BLaER1 treated with 17β-estradiol and CSF1 and Interleukin-3, amounts not matched to agents 10 nM and 100 nM (cell line): Measurements from ENCODE around the gene SCO2.

ENCODE experiments used
- H3K27ac ChIP-seq, 11 experiments: shearing (Covaris generic); formaldehyde crosslinking; 2 replicates each; pipeline ENCODE4 v1.8.1; 2022
- H3K27me3 ChIP-seq, 11 experiments: shearing (Covaris generic); formaldehyde crosslinking; 2 replicates each; pipeline ENCODE4 v1.8.1; 2022
- H3K36me3 ChIP-seq, 11 experiments: shearing (Covaris generic); formaldehyde crosslinking; 2 replicates each; pipeline ENCODE4 v1.8.1; 2022
- H3K4me1 ChIP-seq, 10 experiments: shearing (Covaris generic); formaldehyde crosslinking; 2 replicates each; pipeline ENCODE4 v1.8.1; 2022
- H3K4me2 ChIP-seq, 11 experiments: shearing (Covaris generic); formaldehyde crosslinking; 2 replicates each; pipeline ENCODE4 v1.8.1; 2022
- H3K4me3 ChIP-seq, 10 experiments: shearing (Covaris generic); formaldehyde crosslinking; 2 replicates each; pipeline ENCODE4 v1.8.1; 2022
- H3K9ac ChIP-seq, 11 experiments: shearing (Covaris generic); formaldehyde crosslinking; 2 replicates each; pipeline ENCODE4 v1.8.1; 2022
- H3K9me3 ChIP-seq, 11 experiments: shearing (Covaris generic); formaldehyde crosslinking; replicated peaks in 1 of 11; 2 replicates each; pipeline ENCODE4 v1.8.1; 2022
- H4K20me1 ChIP-seq, 11 experiments: shearing (Covaris generic); formaldehyde crosslinking; 2 replicates each; pipeline ENCODE4 v1.8.1; 2022
- Cebpa-rat ChIP-seq, 11 experiments: shearing (Covaris generic); IDR thresholded peaks; 2 replicates each; pipeline ENCODE4 v1.8.1; 2022

Gene SCO2

GRCh38 chr22:50569896-50570535, 44.6 kb upstream of the SCO2 start:
- Histone ChIP-seq H3K4me3 (no peak overlapping the region; a peak in 1 of 20 replicates), H3K9ac (peak overlapping the region in 3 of 11 experiments; percentile 7 to 41 (median 9); a peak in 1 of 22 replicates), H3K36me3 (peaks cover 42 to 83% (median 70%) of the 10 kb centered on the region in 11 experiments), H4K20me1 (peaks cover 0 to 61% (median 34%) of the 10 kb centered on the region in 11 experiments; a peak in 14 of 22 replicates), H3K4me2 (peak overlapping the region in 9 of 11 experiments; percentile 47 to 87 (median 80); a peak in 18 of 22 replicates), H3K9me3 (peaks cover 0 to 4% (median 0%) of the 10 kb centered on the region in 11 experiments; a peak in 2 of 22 replicates), H3K4me1 (peaks cover 0 to 47% (median 42%) of the 10 kb centered on the region in 10 experiments; a peak in 18 of 20 replicates), H3K27ac (0 out of 22 replicates have a peak overlapping the region, but pooled peaks of 1 of the 11 experiments have one; percentile 2), H3K27me3 (peaks cover 0 to 4% (median 0%) of the 10 kb centered on the region in 11 experiments; a peak in 4 of 22 replicates)
- TF ChIP-seq Cebpa-rat (IDR thresholded peaks at IDR 0.05), result no peak

- TF ChIP-seq Cebpa-rat (IDR thresholded peaks at IDR 0.05), result no peak
- Histone ChIP-seq H4K20me1 (peaks cover 0 to 57% (median 34%) of the 10 kb centered on the region in 11 experiments; a peak in 14 of 22 replicates), H3K36me3 (peaks cover 42 to 73% (median 64%) of the 10 kb centered on the region in 11 experiments), H3K27me3 (peaks cover 0 to 12% (median 8%) of the 10 kb centered on the region in 11 experiments; a peak in 16 of 22 replicates), H3K27ac (0 out of 22 replicates have a peak overlapping the region, but pooled peaks of 1 of the 11 experiments have one; percentile 2), H3K9me3 (peaks cover 0 to 4% (median 0%) of the 10 kb centered on the region in 11 experiments; a peak in 2 of 22 replicates), H3K4me2 (peak overlapping the region in 7 of 11 experiments; percentile 75 to 87 (median 80); a peak in 14 of 22 replicates), H3K4me1 (peaks cover 0 to 47% (median 42%) of the 10 kb centered on the region in 10 experiments; a peak in 18 of 20 replicates), H3K4me3 (no peak overlapping the region), H3K9ac (no peak overlapping the region; a peak in 1 of 22 replicates)
Measured at GRCh38 chr22:50569041-50569459, 43.7 kb upstream of the SCO2 start.

- H4K20me1 ChIP-seq, result peaks cover 0 to 53% (median 34%) of the 10 kb centered on the region in 11 experiments; a peak in 14 of 22 replicates
- no peak overlapping the region for H3K27ac ChIP-seq
- TF ChIP-seq Cebpa-rat (IDR thresholded peaks at IDR 0.05), result no peak
- no peak overlapping the region for H3K9ac ChIP-seq
- no peak overlapping the region for H3K4me3 ChIP-seq
- peaks cover 3 to 16% (median 12%) of the 10 kb centered on the region in 11 experiments; a peak in 18 of 22 replicates for H3K27me3 ChIP-seq
- peak overlapping the region in 7 of 11 experiments; percentile 32 to 87 (median 80); a peak in 11 of 22 replicates for H3K4me2 ChIP-seq
- peaks cover 42 to 69% (median 59%) of the 10 kb centered on the region in 11 experiments for H3K36me3 ChIP-seq
- peaks cover 0 to 4% (median 0%) of the 10 kb centered on the region in 11 experiments; a peak in 2 of 22 replicates for H3K9me3 ChIP-seq
- peaks cover 2 to 50% (median 43%) of the 10 kb centered on the region in 10 experiments; a peak in 19 of 20 replicates for H3K4me1 ChIP-seq
Measured at GRCh38 chr22:50568626-50569025, 43.2 kb upstream of the SCO2 start.

DNA sequence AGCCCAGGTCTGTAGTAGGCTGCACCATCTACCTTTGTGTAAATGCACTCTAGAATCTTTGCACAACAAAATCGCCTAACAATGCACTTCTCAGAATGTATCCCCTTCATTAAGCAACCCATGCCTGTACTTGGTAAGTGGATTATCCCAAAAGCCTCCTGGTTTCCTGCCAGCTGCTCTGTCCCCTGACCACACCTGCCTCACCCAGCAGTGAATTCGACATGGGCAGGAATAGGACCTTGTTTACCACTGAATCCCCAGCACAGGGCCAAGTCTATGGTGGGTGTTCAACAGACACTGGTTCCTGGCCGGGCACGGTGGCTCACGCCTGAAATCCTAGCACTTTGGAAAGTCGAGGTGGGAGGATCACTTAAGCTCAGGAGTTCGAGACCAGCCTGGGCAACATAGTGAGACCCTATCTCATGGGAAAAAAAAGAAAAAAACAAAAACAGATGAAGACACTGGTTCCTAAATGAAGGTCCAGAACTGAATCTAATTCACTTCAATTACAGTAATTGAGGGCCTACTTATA, 42.4 kb upstream of the SCO2 start:
- H3K4me3 ChIP-seq, result no peak overlapping the region
- peaks cover 35 to 61% (median 51%) of the 10 kb centered on the region in 11 experiments for H3K36me3 ChIP-seq
- H3K4me1 ChIP-seq, result peaks cover 8 to 55% (median 50%) of the 10 kb centered on the region in 10 experiments; a peak in 19 of 20 replicates
- H3K27ac ChIP-seq, result no peak overlapping the region
- H3K4me2 ChIP-seq, result no peak overlapping the region
- peaks cover 7 to 23% (median 19%) of the 10 kb centered on the region in 11 experiments; a peak in 18 of 22 replicates for H3K27me3 ChIP-seq
- no peak overlapping the region for H3K9ac ChIP-seq
- H4K20me1 ChIP-seq, result peaks cover 0 to 45% (median 34%) of the 10 kb centered on the region in 11 experiments; a peak in 14 of 22 replicates
- TF ChIP-seq Cebpa-rat (IDR thresholded peaks at IDR 0.05), result no peak
- H3K9me3 ChIP-seq, result peaks cover 0 to 4% (median 0%) of the 10 kb centered on the region in 11 experiments; a peak in 2 of 22 replicates

DNA sequence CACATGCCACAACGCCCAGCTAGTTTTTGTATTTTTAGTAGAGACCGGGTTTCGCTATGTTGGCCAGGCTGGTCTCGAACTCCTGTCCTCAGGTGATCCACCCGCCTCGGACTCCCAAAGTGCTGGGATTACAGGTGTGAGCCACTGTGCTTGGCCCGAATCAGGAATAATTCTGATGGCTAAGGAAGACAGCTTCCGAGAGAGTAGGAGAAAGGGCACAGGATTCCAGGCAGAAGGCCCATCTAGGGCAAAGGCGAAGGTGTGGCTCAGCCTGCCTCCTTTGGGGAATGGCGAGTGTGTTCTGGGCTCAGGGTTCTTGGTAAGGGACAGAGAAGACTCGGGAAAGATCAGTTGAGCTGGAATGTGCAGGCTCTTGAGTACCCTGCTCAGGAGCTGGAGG, 38.9 kb upstream of the SCO2 start:
- H3K4me3 ChIP-seq, result no peak overlapping the region
- H3K4me2 ChIP-seq, result 0 out of 22 replicates have a peak overlapping the region, but pooled peaks of 1 of the 11 experiments have one; percentile 96
- no peak overlapping the region for H3K9ac ChIP-seq
- H3K27me3 ChIP-seq, result peaks cover 7 to 23% (median 19%) of the 10 kb centered on the region in 11 experiments; a peak in 18 of 22 replicates
- H3K27ac ChIP-seq, result no peak overlapping the region
- peaks cover 8 to 20% (median 16%) of the 10 kb centered on the region in 10 experiments; a peak in 18 of 20 replicates for H3K4me1 ChIP-seq
- H3K9me3 ChIP-seq, result peaks cover 0 to 3% (median 0%) of the 10 kb centered on the region in 11 experiments; a peak in 2 of 22 replicates
- peaks cover 19 to 26% (median 21%) of the 10 kb centered on the region in 11 experiments for H3K36me3 ChIP-seq
- TF ChIP-seq Cebpa-rat (IDR thresholded peaks at IDR 0.05), result no peak
- H4K20me1 ChIP-seq, result peaks cover 0 to 11% (median 4%) of the 10 kb centered on the region in 11 experiments; a peak in 8 of 22 replicates

DNA sequence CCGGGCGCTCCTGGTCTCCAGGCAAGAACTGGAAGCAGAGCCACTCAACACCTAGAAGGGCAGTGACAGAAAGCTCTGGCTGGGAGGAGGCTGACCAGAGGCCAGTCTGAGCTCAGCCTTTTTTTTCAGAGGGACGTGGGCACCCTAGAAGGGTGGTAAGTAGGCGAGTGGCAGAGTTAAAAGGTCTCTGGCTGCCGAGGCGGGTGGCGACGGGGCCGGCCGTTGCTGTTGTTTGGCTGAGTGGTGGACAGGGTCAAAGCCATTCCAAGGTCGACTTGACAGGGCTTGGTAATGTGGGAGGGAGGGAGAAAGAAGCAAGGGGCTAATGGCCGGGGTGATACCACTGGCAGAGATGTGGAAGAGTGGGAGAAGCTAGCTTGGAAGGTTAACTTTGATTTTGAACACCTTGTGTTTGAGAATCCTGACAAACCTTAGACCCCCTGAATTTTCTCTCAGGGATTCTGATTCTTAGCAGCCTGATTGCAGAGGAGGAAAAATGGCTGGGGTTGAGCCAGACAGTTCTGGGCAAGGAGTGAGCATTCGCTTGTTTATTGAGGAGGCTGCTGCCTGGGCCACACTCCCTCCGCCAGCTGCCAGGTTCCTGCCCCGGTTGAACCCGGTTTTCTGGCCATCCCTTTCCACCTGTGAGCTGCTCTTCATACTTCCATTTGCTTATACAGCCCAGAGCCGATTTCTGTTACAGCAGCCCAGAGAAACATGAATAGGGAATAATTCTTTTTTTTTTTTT, 38.2 kb upstream of the SCO2 start:
- Histone ChIP-seq H3K4me1 (peaks cover 7 to 13% (median 11%) of the 10 kb centered on the region in 10 experiments; a peak in 18 of 20 replicates), H3K36me3 (peaks cover 11 to 19% (median 14%) of the 10 kb centered on the region in 11 experiments), H3K4me3 (peak overlapping the region; percentile 49 to 71 (median 58)), H3K4me2 (peak overlapping the region; percentile 83 to 99 (median 94)), H3K9ac (peak overlapping the region in 9 of 11 experiments; percentile 31 to 72 (median 51); a peak in 14 of 22 replicates), H3K9me3 (no peaks in the 10 kb centered on the region; a peak in 1 of 22 replicates), H4K20me1 (peaks cover 0 to 4% (median 0%) of the 10 kb centered on the region in 11 experiments; a peak in 1 of 22 replicates), H3K27me3 (peaks cover 7 to 23% (median 19%) of the 10 kb centered on the region in 11 experiments; a peak in 18 of 22 replicates), H3K27ac (peak overlapping the region in 3 of 11 experiments; percentile 0 to 20 (median 13); a peak in 2 of 22 replicates)
- no peak for TF ChIP-seq Cebpa-rat (IDR thresholded peaks at IDR 0.05)

GRCh38 chr22:50562523-50563412, 37.4 kb upstream of the SCO2 start, which contains the start of gene SYCE3:
Gene SYCE3 (minus strand): TSS chr22:50562919. CDS start chr22:50556405, 6,514 bp downstream.
- peak within 1 kb of the TSS in 9 of 11 experiments; percentile 31 to 72 (median 51); a peak in 14 of 22 replicates for H3K9ac ChIP-seq
- H3K27ac ChIP-seq, result peak within 1 kb of the TSS in 3 of 11 experiments; percentile 0 to 20 (median 13); a peak in 2 of 22 replicates
- H3K4me2 ChIP-seq, result peak within 1 kb of the TSS; percentile 83 to 99 (median 94)
- peak within 1 kb of the TSS; percentile 49 to 71 (median 58) for H3K4me3 ChIP-seq
- H3K9me3 ChIP-seq, result no peaks in the 10 kb centered on the region
- no peaks in the 10 kb centered on the region; a peak in 1 of 22 replicates for H4K20me1 ChIP-seq
- peaks cover 3 to 10% (median 6%) of the 10 kb centered on the region in 11 experiments; a peak in 21 of 22 replicates for H3K36me3 ChIP-seq
- no peak for TF ChIP-seq Cebpa-rat (IDR thresholded peaks at IDR 0.05)
- H3K4me1 ChIP-seq, result peaks cover 7 to 11% (median 9%) of the 10 kb centered on the region in 10 experiments; a peak in 18 of 20 replicates
- H3K27me3 ChIP-seq, result peaks cover 7 to 23% (median 19%) of the 10 kb centered on the region in 11 experiments; a peak in 18 of 22 replicates
